GM19455 (cell line): Measurements from ENCODE around the gene NT5DC2.

ENCODE experiments used
- ATAC-seq: cut with Tn5 transposase; IDR thresholded peaks from one replicate; pipeline ENCODE4 v1.9.1; 2021; ENCODE audit not compliant: unreplicated experiment

NT5DC2 gene

GRCh38 chr3:52490035-52490938, 43.4 kb downstream of the NT5DC2 start:
- ATAC-seq, result no peak

DNA sequence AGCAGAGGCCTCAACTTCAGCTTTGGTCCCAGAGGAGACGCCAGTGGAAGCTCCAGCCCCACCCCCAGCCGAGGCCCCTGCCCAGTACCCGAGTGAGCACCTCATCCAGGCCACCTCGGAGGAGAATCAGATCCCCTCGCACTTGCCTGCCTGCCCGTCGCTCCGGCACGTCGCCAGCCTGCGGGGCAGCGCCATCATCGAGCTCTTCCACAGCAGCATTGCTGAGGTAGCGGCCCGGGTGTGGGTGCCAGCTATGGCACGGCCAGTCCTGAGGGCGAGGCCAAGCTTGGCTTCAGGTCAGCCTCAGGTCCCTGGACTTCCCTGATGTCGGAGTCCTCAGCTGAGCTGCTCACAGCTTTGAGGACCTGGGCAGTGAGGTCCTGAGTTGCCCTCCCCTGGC, 44.2 kb downstream of the NT5DC2 start:
- ATAC-seq, result no peak

DNA sequence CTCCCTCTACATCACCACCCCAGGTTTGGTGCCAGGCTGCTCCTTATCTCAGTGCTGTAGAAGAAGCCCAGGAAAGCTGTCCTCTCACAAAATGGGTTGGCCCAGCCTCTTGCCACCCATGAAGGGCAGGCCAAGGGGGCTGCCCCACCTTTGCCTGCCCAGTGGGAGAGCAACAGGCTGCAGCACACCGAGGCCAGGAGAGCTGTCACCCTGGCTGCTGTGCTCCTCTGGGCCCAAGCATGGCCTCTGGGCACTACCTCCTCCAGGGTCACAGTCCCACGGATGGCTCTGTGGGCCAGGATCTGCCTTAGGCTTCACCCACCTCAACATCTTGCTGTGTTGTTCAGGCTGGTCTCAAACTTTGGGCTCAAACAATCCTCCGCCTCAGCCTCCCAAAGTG, 44.9 kb downstream of the NT5DC2 start:
- no peak for ATAC-seq

DNA sequence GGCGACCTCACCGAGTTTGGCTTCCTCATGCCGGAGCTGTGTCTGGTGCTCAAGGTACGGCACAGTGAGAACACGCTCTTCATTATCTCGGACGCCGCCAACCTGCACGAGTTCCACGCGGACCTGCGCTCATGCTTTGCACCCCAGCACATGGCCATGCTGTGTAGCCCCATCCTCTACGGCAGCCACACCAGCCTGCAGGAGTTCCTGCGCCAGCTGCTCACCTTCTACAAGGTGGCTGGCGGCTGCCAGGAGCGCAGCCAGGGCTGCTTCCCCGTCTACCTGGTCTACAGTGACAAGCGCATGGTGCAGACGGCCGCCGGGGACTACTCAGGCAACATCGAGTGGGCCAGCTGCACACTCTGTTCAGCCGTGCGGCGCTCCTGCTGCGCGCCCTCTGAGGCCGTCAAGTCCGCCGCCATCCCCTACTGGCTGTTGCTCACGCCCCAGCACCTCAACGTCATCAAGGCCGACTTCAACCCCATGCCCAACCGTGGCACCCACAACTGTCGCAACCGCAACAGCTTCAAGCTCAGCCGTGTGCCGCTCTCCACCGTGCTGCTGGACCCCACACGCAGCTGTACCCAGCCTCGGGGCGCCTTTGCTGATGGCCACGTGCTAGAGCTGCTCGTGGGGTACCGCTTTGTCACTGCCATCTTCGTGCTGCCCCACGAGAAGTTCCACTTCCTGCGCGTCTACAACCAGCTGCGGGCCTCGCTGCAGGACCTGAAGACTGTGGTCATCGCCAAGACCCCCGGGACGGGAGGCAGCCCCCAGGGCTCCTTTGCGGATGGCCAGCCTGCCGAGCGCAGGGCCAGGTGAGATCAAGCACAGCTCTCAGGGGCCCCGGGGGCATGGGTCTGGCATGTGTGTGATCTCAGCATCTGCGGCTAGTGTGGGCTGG, 45.6 kb downstream of the NT5DC2 start:
- no peak for ATAC-seq

GRCh38 chr3:52487050-52487787, 46.4 kb downstream of the NT5DC2 start:
- no peak for ATAC-seq

GRCh38 chr3:52484680-52485461, 48.8 kb downstream of the NT5DC2 start:
- ATAC-seq, result no peak

DNA sequence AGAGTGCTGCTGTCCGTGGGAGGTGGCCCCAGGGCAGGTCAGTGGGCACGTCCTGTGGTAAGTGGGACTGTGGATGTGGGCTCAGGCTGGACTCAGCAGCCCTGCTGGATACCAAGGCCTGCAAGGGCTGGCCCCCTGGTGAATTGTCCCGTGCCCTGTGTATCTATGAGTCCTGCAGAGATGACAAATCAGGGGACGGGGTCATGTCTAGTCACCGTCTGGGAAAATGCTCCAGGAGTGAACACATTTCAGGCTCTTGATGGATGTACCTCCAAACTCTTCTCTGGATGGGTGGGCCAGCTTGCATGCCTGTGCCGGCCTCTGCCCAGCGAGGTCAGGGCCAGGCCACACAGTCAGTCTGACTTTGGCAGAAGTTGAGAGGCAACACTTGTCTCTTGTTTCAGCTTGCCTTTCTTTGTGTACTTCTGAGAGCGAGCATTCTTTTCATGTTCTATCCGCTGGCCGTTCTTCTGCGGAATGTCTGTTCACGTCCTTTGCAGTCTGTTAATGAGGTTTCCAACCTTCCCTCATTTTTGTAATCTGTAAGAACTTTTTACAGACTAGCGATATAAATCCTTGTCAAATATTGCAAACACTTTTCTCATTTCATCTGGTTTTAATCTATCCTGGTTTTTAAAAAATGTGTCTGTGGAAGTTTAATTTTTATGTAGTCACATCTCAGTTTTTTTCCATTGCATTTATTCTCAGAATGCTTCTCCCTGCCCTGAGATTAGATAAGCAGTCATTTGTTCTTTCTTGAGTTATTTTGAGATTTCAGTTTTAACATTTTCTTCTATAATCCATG, 49.9 kb downstream of the NT5DC2 start:
- no peak for ATAC-seq

GRCh38 chr3:52483081-52483480, 50.6 kb downstream of the NT5DC2 start:
- no peak for ATAC-seq

- no peak for ATAC-seq
Observed at GRCh38 chr3:52481819-52482521, 51.7 kb downstream of the NT5DC2 start.

DNA sequence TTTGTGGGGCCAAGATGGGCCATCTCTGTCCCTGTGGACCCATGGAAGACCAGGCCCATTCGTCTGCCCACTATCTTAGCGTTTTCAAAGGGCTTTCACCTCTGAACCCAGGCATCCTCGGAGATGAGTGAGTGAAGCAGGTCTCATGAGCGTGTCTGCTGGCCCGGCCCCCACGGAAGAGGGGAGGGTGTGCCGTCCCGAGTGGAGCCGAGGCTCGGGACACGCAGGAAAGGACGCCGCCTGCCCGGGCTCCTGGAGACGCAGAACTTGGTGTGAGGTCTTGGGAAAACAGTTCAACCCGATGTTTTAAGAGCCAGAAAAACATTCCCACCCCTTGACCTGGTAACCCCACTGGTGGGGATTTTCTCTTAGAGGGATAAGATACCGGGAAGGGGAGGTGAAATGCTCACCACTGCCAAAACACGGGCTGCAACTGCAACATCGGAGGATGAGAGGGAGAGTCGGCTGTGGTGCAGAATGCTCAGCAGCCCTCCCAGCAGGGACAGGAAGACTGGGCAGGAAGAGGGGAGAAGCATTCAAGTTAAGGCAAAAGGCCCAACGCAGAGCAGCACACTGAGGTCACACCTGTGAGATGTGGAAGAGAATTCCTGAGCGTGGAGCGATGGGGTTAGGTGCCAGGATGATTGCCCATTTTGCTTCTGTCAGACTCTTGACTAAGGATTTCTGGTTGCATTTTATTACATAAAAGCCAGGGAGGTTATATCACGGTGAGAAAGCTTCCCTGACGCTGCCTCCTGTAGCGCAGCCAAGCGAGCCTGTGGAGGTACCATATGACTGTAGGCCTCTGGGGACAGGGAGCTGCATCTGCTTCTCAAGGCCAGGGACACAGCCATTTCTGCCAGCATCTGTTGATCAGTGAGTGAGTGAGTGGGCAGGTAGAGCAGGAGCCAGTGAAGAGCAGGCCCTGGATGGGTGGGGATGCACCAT, 52.6 kb downstream of the NT5DC2 start:
- no peak for ATAC-seq

DNA sequence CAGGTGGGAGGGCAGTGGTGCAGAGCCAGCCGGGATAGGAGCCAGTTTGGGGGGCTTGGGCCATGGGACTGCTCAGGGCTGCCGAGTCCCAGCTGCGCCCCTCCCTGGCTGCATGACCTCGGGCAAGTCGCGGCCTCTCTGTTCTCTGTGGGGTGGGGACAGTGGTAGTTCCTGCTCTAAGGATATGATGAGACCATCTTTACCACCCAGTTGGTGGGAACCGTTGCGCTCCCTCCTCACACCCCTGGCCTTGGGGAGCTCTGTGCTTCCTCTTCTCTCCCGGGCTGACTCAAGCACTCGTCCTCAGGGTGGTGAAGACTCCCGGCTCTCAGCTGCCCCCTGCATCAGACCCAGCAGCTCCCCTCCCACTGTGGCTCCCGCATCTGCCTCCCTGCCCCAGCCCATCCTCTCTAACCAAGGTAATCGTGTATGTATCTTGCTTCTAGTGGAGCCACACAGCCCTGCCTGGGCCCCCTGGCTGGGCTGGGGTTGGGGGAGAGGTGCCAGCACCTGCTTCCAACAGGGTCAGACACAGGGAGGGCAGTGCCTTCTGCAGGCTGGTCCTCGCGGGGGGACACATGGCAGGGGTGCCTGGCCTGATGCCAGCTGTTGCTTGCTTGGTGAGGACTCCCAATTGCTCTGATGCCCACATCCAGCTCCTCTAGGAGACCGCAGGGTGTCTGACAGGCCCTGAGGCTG, 53.6 kb downstream of the NT5DC2 start:
- no peak for ATAC-seq

DNA sequence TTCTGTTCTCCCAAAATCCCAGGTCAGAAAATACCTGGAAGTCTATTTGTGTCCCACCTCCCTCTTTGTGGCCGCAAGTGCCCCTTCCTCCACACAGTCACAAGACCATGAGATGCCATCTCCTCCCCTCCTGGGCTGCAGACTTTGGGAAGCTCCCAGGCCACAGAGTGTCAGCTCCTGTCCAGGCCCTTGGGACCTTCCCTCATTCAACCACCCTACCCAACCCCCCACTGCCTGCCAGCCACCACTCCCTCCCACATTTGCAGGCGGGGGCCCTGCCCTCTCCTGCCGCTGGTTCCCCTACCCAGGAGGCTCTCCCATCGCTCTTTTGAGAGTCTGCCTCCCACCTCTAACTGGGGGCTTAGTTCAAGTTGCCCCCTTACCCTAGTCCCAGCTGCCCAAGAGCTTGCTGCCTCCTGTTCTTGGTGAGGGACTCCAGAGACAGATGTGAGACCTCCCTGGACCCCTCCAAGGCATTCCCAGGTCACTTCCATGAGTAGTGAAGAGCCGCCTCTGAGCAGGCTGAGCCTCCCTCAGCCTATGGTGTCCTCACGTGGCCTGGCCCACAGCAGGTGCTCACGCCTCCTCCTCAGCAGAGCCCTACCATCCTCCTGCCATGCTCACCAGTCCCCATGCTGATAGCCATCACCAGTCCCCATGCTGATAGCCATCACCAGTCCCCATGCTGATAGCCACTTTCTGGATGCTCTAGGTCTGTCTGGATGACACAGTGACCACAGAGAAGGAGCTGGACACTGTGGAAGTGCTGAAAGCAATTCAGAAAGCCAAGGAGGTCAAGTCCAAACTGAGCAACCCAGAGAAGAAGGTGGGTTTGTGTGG, 54.4 kb downstream of the NT5DC2 start:
- ATAC-seq, result no peak

DNA sequence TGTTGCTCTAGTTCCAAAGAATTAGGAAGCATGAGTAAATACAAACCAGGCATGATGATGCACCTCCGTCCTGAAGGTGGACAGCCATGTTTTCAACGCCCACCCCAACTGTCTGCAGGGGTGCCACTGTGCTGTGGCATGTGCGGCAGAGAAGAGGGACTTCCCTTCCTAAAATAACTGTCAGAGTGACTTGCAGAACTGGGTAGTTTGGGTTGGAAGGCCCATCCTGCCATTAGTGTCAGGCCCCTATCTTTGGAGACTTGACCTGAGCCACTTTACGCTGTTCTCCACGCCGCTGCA, 55.9 kb downstream of the NT5DC2 start:
- ATAC-seq, result no peak

DNA sequence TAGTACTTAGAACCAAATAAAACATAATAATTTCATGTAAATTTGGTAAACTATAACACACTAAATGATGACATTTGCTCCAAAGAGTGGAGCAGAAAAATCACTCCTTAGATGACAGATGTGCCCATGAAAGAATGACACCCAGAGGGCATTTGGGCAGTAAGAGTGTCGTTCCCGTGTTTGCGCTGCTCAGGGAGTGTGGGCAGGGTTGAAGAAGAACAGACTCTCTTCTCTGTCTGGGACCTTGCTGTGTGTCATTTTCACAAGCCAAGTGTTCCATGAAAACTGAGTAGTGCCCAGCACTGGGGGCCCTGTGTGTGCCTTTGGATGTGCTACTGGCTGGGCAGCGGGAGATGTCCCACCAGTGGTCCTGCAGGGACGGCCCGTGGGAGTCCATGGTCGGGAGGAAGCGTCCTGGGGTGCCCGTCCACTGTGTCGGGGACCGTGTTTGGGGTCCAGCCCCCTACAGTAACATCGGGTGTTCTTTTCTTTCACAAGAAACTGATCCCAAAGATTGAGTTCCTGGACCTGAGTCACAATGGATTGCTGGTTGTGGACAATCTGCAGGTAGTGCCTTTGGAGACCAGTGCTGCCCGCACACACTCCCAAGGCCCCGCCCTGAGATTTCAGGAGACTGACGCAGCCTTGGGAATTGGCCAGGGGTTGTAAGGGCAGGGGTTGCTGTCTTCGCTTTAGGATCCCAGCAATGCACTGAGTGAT, 56.4 kb downstream of the NT5DC2 start:
- ATAC-seq, result no peak
